ENCODE data around the gene TRIP6. TPM values are rescaled to one million over a fixed set of nuclear protein-coding genes. Genes with fewer than 3 reads are reported as not detected.

Gene TRIP6
- total RNA-seq, 2 donors from 2014 or later = 34.9 to 43.6 TPM

- H3K4me3 ChIP-seq = no peak overlapping the region
- H3K9me3 ChIP-seq = no peaks in the 10 kb centered on the region
- H3K27ac ChIP-seq = peak overlapping the region in 2 of 4 donors; percentile 91 to 95
- peaks cover 34% of the 10 kb centered on the region for H3K4me1 ChIP-seq
- no peak for TF ChIP-seq POLR2A (IDR thresholded peaks at IDR 0.05)
- no peak for ATAC-seq
- DNase-seq = no peak
- no peaks in the 10 kb centered on the region for H3K27me3 ChIP-seq
- peaks cover 11 to 38% of the 10 kb centered on the region in 2 donors for H3K36me3 ChIP-seq (replicated peaks in 1 of 2; ENCODE audit: insufficient read depth in 1 of 2, low read depth in 2 of 2)
- intact Hi-C loops (cut with DNase I) = no loop called here
- WGBS, 2 donors = 79 to 87% methylated on average over 25 of the region's 25 CpGs
Observed at GRCh38 chr7:100886936-100887515, 19.8 kb downstream of the TRIP6 start.

GRCh38 chr7:100887516-100888290, 20.5 kb downstream of the TRIP6 start:
- Histone ChIP-seq H3K36me3 (replicated peaks in 1 of 2; ENCODE audit: insufficient read depth in 1 of 2, low read depth in 2 of 2) (peaks cover 11 to 31% of the 10 kb centered on the region in 2 donors), H3K4me3 (no peak overlapping the region), H3K27ac (peak overlapping the region in 3 of 4 donors; percentile 85 to 95 (median 91)), H3K27me3 (no peaks in the 10 kb centered on the region), H3K9me3 (no peaks in the 10 kb centered on the region), H3K4me1 (peaks cover 34% of the 10 kb centered on the region)
- TF ChIP-seq POLR2A (IDR thresholded peaks at IDR 0.05) = no peak
- TF ChIP-seq, protein P1, sequence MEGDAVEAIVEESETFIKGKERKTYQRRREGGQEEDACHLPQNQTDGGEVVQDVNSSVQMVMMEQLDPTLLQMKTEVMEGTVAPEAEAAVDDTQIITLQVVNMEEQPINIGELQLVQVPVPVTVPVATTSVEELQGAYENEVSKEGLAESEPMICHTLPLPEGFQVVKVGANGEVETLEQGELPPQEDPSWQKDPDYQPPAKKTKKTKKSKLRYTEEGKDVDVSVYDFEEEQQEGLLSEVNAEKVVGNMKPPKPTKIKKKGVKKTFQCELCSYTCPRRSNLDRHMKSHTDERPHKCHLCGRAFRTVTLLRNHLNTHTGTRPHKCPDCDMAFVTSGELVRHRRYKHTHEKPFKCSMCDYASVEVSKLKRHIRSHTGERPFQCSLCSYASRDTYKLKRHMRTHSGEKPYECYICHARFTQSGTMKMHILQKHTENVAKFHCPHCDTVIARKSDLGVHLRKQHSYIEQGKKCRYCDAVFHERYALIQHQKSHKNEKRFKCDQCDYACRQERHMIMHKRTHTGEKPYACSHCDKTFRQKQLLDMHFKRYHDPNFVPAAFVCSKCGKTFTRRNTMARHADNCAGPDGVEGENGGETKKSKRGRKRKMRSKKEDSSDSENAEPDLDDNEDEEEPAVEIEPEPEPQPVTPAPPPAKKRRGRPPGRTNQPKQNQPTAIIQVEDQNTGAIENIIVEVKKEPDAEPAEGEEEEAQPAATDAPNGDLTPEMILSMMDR (IDR thresholded peaks at IDR 0.05) = no peak
- ATAC-seq (no peak), DNase-seq (no peak)
- 56 to 63% methylated on average over 21 of the region's 21 CpGs for WGBS, 2 donors
- intact Hi-C loops (cut with DNase I) = no loop called here

DNA sequence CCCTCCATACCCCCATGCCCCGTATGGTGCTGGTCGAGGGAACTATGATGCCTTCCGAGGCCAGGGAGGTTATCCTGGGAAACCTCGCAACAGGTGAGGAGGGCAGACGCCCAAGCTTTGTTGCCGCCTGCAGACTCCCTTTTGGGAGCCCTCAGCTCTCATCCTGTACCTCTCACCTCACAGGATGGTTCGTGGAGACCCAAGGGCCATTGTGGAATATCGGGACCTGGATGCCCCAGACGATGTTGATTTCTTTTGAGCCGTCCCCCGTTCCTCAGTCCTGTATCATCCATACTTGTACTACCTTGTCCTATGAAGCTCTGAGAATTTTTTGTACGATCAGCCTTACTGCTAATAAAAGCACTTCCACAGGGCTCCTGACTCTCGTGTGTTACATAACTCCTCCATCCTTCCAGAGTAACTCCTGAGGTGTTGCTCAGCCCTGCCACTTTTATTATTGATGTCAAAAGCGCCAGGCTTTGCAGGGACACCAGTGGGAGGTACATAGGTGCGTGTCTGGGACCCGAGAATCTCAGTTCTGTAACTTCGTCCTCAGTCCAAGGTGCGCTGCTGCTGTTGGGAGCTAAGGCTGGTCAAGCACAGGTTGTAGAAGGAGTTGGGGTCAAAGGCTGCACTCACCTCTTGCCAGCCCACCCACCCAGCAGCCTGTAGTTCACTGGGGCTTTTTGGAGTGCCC, 21.3 kb downstream of the TRIP6 start:
- WGBS, 2 donors = 39 to 43% methylated on average over 16 to 18 of the region's 18 CpGs
- peaks cover 6 to 28% of the 10 kb centered on the region in 2 donors for H3K36me3 ChIP-seq (replicated peaks in 1 of 2; ENCODE audit: insufficient read depth in 1 of 2, low read depth in 2 of 2)

DNA sequence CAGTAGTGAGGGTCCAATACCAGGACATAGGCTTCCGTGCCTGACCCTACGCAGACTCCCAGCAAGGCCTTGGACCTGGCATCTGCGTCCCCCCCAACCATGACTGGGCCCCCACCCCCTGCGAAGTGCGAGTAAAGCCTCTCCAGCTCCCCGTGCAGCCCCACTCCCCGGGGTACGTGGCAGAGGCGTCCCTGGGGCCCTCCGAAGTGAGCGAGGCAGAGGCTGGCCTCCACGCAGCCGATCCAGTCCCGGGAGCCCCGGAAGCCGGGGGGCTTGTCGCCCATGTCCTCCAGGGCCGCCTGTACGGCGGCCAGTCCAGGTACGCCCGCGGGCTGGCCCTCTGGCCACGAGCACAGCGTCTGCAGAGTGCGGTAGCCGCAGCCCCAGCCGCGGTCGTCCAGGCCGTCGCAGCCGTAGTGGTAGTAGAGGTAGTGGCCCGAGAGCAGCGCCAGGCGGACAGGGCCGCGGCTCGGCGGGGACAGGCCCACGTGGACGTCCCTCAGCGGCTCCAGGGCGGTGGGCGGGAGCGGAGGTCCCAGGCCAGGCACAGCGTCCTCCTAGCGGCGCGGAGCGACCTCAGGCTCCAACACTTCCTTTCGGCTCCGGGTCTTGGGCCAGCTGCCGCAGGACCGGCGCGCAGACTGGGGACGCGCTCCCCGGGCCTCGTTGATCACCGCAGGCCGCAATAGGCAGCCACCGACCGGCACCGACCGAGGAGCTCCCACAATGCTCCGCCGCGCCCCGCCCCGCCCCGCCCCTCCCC, 22.0 kb downstream of the TRIP6 start, which contains the start of gene UFSP1:
TSS of gene UFSP1 (minus strand) at position 728 of the 763 bp plus-strand sequence. CDS start at position 284, 444 bp downstream.
- intact Hi-C loops (cut with DNase I) = no loop called here
- no peaks in the 10 kb centered on the region for H3K27me3 ChIP-seq
- H3K9me3 ChIP-seq = no peaks in the 10 kb centered on the region
- peak within 1 kb of the TSS; percentile 85 to 96 (median 93) for H3K27ac ChIP-seq
- peak in 1 of 4 donors; percentile 59 for DNase-seq
- H3K36me3 ChIP-seq (replicated peaks in 1 of 2; ENCODE audit: insufficient read depth in 1 of 2, low read depth in 2 of 2) = peaks cover 6 to 25% of the 10 kb centered on the region in 2 donors
- peak within 1 kb of the TSS; percentile 45 to 70 for H3K4me3 ChIP-seq
- WGBS, 2 donors = 1% methylated on average over 71 of the region's 73 CpGs; no CpG with 5 or more reads in 1 of the 2 donors
- peak; percentile 57 for ATAC-seq
- TF ChIP-seq, protein P1 (IDR thresholded peaks at IDR 0.05) = peak in 3 of 7 experiments; percentile 5 to 15 (median 6)
- TF ChIP-seq POLR2A (IDR thresholded peaks at IDR 0.05) = peak; percentile 39 to 65 (median 59)
- H3K4me1 ChIP-seq = peaks cover 34% of the 10 kb centered on the region

More for the DNA sequence above, 21.3 kb downstream of the TRIP6 start:
- H3K9me3 ChIP-seq = no peaks in the 10 kb centered on the region
- peaks cover 34% of the 10 kb centered on the region for H3K4me1 ChIP-seq
- no peaks in the 10 kb centered on the region for H3K27me3 ChIP-seq
- H3K4me3 ChIP-seq = peak overlapping the region; percentile 45 to 70
- no peak for TF ChIP-seq POLR2A (IDR thresholded peaks at IDR 0.05)
- TF ChIP-seq, protein P1 (IDR thresholded peaks at IDR 0.05) = no peak
- H3K27ac ChIP-seq = peak overlapping the region; percentile 68 to 95 (median 88)
- ATAC-seq (no peak), DNase-seq (no peak)
- intact Hi-C loops (cut with DNase I) = no loop called here
